Hematopoietic multipotent progenitor cell treated with erythropoietin and hydrocortisone succinate and interleukin-3 and kit ligand, for 4 days (in vitro differentiated cells): ENCODE measurements around the gene IFNE.
A peak's percentile ranks its signal among the peaks of the same experiment; 100 is the strongest.
"Not testable (repeated sequence)": the region's sequence is repeated elsewhere in the genome, so short reads cannot be mapped to it uniquely, and the experiment has no call there.

Source experiments
- DNase-seq: peaks from one replicate; pipeline ENCODE4 v3.0.0-alpha.2; 2015

Gene IFNE

GRCh38 chr9:21491756-21492155 lies 9.6 kb upstream of the IFNE start:
- no peak for DNase-seq

GRCh38 chr9:21481470-21482056 lies 550 bp downstream of the IFNE start:
- DNase-seq: peak; percentile 67

DNA sequence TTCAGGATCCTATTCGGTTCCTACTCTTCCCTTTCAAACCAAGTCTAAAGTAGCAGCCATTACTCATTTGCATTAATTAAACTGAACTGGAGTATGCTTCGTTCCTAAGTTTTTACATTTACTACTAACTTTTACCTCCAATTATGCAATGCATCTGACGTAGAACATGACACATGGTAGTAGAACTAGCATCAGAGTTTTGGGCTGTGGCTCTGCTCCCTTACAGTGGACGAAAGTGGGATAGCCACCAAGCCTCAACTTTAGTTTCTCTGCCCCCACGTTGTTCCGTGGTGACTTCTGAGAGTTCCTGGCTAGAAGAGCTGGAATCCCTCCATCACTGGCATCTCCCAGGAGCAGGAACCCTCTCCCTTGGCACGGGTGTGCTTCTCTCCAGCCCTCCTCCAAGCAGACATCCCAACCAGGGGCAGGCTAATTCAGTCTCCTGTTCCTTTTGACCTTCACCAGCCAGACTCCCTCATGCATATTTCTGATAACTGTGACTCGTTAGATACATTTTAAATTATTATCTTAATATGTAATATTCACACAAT lies 2.9 kb downstream of the IFNE start:
- no peak for DNase-seq

- no peak for DNase-seq
These were observed 4.6 kb downstream of the IFNE start for GRCh38 chr9:21477466-21477865.

DNA sequence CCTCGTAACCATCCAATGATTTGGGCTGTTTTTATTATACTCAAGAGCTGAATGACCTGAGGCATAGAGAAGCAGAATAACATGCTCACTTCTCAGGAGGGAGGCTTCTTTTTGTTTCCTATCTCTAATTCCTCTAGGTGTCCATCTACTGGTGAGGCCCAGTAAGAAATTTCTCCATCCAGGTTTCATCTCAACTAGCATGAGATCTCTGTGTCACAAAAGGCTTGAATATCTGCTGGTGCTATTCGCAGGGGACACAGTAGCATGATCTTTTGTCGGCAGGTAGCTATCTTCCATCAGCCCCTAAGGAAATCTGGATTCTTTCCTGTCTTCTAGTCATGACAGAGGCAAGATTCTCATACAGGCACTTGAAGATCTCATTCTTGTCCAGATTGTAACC lies 8.9 kb downstream of the IFNE start:
- peak; percentile 4 for DNase-seq

GRCh38 chr9:21470126-21470525 lies 12.0 kb downstream of the IFNE start:
- DNase-seq: no peak

DNA sequence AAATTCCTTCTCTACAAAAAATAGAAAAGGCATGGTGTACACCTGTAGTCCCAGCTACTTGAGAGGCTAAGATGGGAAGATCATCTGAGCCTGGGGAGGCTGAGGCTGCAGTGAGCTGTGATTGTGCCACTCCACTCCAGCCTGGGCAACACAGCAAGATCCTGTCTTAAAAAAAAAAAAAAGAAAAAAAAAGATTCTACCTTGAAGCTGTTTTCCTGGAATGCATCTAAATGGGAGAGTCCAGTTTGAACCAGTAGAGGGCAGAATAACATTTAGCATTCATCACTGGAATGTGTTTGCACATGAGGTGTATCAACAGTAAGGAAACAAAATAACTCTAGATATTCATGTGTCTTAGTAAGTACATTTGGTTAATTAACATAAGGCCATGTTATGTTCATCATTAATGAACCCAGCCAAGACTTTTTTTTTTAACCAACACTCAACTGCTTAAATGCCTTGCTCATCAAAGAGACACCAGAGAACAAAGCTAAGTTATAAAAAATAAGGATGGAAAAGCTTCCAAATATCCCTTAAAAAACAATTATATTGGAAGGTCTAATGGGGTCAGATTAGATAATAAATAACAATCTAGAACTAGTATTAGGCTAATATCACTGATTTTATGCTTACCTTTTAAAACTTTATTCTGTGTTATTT lies 16.1 kb downstream of the IFNE start:
- peak; percentile 77 for DNase-seq

DNA sequence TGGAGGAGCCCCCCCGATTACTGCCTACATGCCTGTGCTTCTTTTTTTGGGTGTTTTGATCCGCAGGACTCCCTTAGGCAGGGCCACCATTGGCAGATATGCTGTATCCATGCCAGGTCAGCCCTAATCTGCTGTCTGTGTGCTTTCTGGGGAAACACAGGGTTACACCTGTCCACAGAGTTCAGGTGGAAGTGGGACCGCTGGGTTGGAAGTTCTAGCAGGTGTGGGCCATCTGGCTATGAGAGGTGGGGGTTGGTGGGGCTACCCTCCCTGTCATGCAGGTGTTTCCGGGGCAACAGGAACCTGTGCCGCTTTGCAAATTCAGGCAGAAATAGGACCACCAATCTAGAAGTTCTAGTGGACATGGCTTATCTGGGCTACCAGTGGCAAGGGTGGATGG lies 17.0 kb downstream of the IFNE start:
- DNase-seq: no peak

DNA sequence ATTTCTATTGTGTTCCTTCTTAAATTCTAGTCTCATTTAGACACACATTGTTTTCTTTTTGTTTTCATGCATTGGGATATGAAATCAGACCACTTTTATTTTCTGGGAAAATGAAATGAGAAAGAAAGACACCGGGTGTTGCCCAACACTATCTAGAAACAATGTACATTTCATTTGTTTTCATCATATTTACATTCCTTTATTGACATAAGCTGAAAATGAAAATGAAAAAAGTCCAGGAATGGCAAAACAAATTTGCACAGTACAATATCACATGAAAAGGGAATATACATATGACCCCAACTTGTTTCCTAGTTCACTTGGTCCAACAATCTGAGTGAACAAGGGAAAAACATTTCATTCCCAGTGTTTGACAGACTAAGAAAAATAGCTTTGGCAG lies 20.7 kb downstream of the IFNE start:
- no peak for DNase-seq

DNA sequence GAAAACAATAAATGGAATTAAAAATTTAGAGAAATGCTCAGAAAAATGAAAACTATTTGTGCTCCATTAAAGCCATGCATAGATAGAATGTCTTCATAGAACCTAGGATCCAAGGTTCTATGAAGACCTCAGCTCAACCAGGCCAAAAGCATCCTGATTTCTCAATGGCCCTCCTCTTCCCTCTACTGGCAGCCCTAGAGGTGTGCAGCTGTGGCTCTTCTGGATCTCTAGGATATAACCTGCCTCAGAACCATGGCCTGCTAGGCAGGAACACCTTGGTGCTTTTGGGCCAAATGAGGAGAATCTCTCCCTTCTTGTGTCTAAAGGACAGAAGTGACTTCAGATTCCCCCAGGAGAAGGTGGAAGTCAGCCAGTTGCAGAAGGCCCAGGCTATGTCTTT lies 26.8 kb downstream of the IFNE start:
- peak; percentile 65 for DNase-seq

- DNase-seq: no peak
These were observed 28.0 kb downstream of the IFNE start for GRCh38 chr9:21454149-21454548.

- no peak for DNase-seq
These were observed 29.4 kb downstream of the IFNE start for GRCh38 chr9:21452681-21453080.

GRCh38 chr9:21450733-21451394 lies 31.2 kb downstream of the IFNE start:
- no peak for DNase-seq

DNA sequence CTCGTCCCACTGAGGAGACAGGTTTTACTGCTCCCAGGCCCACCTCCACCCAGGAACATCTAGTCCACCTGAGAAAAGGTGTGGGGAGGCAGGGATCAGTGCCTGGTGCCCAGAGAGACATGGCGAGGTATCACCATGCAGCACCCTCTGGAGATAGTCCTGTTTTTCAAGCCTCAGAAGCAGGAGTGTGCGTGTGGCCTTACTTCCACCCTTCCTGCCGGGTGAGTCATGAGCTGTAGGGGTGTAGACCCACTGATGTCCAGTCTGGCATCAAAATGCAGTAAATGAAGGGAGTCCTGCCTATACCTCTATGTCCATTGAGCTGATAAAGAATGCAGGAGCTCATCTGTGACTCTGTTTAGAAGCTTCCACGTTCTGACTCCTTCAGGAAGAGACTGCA lies 32.8 kb downstream of the IFNE start:
- not testable (repeated sequence) for DNase-seq

GRCh38 chr9:21443849-21444625 lies 38.1 kb downstream of the IFNE start:
- peak; percentile 69 for DNase-seq

DNA sequence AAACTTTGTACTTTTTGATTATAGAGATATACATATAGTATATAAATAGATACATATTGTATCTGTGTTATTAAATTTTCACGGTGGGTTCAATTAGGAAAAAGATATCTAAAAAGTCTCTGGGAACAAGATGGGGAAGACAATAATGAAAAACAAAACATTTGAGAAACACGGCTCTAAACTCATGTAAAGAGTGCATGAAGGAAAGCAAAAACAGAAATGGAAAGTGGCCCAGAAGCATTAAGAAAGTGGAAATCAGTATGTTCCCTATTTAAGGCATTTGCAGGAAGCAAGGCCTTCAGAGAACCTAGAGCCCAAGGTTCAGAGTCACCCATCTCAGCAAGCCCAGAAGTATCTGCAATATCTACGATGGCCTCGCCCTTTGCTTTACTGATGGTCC lies 42.0 kb downstream of the IFNE start, which contains the start of gene IFNA1:
Gene IFNA1 (plus strand): TSS at position 301 of the 400 bp plus-strand sequence. CDS start 69 bp downstream, at position 370.
- no peak for DNase-seq

GRCh38 chr9:21435015-21435383 lies 47.1 kb downstream of the IFNE start:
- DNase-seq: not testable (repeated sequence)

- peak; percentile 85 for DNase-seq
These were observed 47.7 kb downstream of the IFNE start for GRCh38 chr9:21434202-21435014.

DNA sequence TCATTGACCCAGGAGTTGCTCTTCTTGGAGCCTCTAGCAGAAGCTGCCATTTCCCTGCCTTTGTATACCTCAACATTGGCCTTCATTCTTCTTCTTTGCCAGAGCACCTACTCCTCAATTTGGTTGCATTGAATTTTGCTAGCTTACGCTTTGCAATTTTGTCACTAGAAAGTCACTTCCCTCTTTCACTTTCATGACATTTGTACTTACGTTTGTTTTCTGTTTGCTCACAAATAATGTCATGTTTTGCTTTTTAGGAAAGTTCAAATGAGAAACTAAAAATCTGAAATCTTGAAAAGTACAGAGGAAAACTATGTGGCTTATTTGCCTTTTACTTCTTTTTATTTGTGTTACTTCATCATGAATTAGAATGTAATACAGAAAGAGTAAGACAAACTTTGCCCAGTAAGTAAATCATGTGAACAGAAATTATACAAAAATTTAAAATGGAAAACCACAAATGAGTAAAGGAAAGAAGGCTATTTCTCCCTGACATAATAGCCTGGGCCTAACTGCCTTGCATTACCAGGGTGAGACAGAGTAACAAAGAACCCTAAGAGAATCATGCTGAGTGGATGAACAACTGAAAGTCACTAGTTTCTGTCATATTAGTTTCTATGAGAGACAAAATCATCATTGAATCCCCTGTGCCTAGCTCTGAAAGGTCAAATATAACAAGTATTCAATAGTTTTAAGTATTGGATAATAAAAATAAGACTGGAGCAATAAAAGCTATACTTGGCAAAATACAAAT lies 49.3 kb downstream of the IFNE start:
- DNase-seq: peak; percentile 11
